ENCODE data around the gene BACH2.

DNA sequence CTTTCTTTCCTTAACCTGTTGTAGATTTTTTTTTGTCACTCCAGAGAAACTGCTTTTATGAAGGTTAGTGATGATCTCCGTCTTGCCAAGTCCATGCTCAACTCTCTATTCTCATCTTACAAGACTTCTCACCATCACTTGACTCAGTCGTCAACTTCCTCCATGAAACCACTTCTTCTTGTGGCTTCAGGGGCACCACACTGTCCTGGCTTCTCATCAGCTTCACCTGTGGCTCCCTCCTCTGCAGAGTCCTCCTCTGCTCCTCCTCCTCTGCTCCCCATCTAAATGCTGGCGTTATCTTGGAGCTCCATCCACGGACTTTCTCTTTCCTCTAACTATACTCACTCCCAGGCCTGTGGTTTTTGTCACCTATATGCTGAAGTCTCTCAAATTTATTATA lies 187.5 kb downstream of the BACH2 start:
- TF ChIP-seq CTCF (IDR thresholded peaks at IDR 0.05; ENCODE audit: insufficient read depth, low read length, poor library complexity, severe bottlenecking), result no peak
- no peak for TF ChIP-seq EZH2phosphoT487 (conservative IDR thresholded peaks at IDR 0.05; ENCODE audit: low read length)
